Uterine smooth muscle cell (primary cell): ENCODE results near the gene OTC. TPM values are rescaled to one million over a fixed set of nuclear protein-coding genes. Genes with fewer than 3 reads are reported as not detected.

Experiments used
- total RNA-seq: library from RNA; depleted of rRNA; stranded (reverse); fragments of >200 nt; gene quantifications from 2 replicates; pipeline ENCODE4 v1.2.3, GENCODE V29; 2014

Gene OTC
- total RNA-seq, result not detected in 2 replicates

DNA sequence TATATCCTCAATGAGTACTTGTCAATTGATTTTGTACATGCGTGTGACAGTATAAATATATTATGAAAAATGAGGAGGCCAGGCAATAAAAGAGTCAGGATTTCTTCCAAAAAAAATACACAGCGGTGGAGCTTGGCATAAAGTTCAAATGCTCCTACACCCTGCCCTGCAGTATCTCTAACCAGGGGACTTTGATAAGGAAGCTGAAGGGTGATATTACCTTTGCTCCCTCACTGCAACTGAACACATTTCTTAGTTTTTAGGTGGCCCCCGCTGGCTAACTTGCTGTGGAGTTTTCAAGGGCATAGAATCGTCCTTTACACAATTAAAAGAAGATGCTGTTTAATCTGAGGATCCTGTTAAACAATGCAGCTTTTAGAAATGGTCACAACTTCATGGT, at the start of gene OTC:
Gene OTC, plus strand, starts transcription at position 243 of the 400 bp plus-strand sequence. Its CDS starts 93 bp downstream, at position 336.

GRCh38 chrX:38327007-38327774, 25.2 kb upstream of the OTC start, which contains the start of gene RPGR:
TSS of gene RPGR (minus strand) at chrX:38327509. CDS start at chrX:38327367, 142 bp downstream.

Other genes starting within 250 kb of the OTC start
- gene SRPX, start 131.7 kb upstream of the OTC start, total RNA-seq, result 154 and 172 TPM in 2 replicates
- 7.6 and 17.3 TPM in 2 replicates for gene RPGR, start 25.1 kb upstream of the OTC start, total RNA-seq
- 0.11 TPM in 1 of 2 replicates, not detected in the other for gene TSPAN7, start 208.9 kb downstream of the OTC start, total RNA-seq